Inferior parietal cortex (tissue), 1 donor: ENCODE measurements around the gene TRIM25.

Experiments
- DNase-seq: peaks from one replicate; pipeline ENCODE4 v3.0.0-alpha.2; 2016; ENCODE audit errors: extremely low spot score

Gene TRIM25

DNA sequence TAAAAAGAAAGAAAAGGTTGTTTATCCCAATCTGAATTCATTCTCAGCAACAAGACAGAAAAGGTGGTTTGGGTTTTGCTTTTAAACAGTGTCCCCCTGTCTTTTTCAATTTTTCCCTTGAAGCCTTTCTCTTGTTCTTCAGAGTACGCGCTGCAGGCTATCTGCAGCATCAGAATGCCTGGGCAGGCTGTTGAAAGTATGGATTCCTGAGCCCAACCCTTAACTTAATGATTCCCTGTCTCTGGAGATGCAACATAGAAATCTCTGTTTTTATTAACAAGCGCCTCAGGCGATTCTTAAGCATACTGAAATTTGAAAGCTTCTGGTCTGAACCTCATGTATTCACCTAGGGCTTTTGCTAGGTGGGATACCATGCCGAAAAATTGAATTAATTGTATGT, 47.8 kb downstream of the TRIM25 start:
- no peak for DNase-seq

DNA sequence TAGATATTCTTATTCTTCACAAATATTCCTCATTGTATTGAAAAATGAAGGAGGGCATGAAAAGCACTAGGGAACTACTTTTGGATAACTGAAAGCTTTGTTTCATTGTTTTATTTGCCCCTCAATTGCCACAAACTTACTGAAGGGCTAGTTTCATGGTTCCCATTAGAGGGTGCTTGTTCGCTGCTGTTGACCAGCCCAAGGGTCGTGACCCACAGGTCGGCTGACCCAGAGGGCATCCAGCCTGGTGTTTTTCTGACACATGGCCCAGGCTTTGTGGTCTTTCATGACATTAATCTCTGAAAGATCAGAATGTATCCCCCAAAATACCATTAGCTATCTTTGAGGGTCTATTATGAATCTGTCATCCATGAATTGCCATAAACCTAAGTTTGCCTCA, 49.9 kb downstream of the TRIM25 start:
- DNase-seq, result no peak

DNA sequence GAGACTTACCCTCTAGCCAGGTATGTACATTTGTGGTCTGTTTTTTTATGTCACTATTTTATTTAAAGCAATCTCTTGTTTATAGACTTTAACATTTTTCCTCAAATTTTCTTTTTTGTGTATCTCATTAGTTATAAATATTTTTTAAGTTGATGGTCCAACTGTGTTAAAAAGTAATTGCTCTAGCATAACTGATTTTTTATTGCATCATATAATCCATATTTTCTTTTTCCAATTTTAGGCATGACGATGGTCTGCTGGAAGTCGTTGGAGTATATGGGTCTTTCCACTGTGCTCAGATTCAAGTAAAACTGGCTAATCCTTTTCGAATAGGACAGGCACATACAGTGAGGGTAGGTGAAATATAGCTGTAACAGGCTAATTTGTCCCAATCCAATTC, 52.0 kb downstream of the TRIM25 start:
- no peak for DNase-seq

GRCh38 chr17:56851008-56851407, 62.8 kb downstream of the TRIM25 start:
- no peak for DNase-seq

- no peak for DNase-seq
Measured at GRCh38 chr17:56850591-56850990, 63.3 kb downstream of the TRIM25 start.

- DNase-seq, result no peak
Measured at GRCh38 chr17:56849131-56849530, 64.7 kb downstream of the TRIM25 start.

GRCh38 chr17:56847106-56847505, 66.7 kb downstream of the TRIM25 start:
- no peak for DNase-seq

- no peak for DNase-seq
Measured at GRCh38 chr17:56845934-56846333, 67.9 kb downstream of the TRIM25 start.

- no peak for DNase-seq
Measured at GRCh38 chr17:56842577-56842976, 71.3 kb downstream of the TRIM25 start.

DNA sequence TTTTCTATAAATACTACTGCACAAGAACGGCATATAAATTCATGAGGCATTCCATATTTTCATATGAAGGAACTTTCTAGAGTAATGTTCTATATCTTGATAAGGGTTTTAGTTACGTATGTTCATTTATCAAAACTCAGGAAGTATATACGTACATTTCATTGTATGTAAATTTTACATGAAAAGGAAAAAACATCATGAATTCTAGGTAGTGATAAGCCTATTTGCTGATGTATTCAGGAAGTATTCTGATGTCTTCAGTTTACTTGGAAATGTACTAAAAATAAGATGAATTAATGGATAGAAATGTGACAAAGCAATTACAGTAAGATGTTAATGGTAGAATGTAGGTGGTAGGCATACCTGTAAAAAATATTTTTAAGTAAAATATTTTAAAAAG, 75.2 kb downstream of the TRIM25 start:
- DNase-seq, result no peak
